WTC11 (cell line): ENCODE measurements around the gene EZR. TPM values are rescaled to one million over a fixed set of nuclear protein-coding genes. Genes with fewer than 3 reads are reported as not detected.

Experiments
- ATAC-seq: fragments of 200-7000 bp; cut with Tn5 transposase; 2 replicates; pipeline ENCODE4 v1.10.0; 2021; ENCODE audit warnings: mild to moderate bottlenecking, moderate library complexity
- CTCF ChIA-PET: fragments of 300-600 bp; sonication (Branson Sonifier 250); formaldehyde crosslinking; loops from one replicate; lab custom pipeline; 2021; ENCODE audit warnings: antibody characterized with exemption; lab: Charles Lee
- POLR2A ChIA-PET: fragments of 350-600 bp; sonication (Branson Sonifier 250); formaldehyde crosslinking; loops from one replicate; lab custom pipeline; 2021; ENCODE audit warnings: antibody characterized with exemption; lab: Charles Lee
- DNase-seq: peaks from one replicate; pipeline ENCODE4 v3.0.0; 2021; ENCODE audit warnings: low spot score
- H3K27ac Mint-ChIP-seq: 2 replicates; pipeline ENCODE4 v1.8.0; 2021; ENCODE audit warnings: mixed read lengths
- H3K27me3 Mint-ChIP-seq: 2 replicates; pipeline ENCODE4 v1.8.0; 2021; ENCODE audit warnings: low read depth, mild to moderate bottlenecking, moderate library complexity, mixed read lengths
- H3K36me3 Mint-ChIP-seq: 2 replicates; pipeline ENCODE4 v1.8.0; 2021; ENCODE audit warnings: mixed read lengths
- H3K4me1 Mint-ChIP-seq: 2 replicates; pipeline ENCODE4 v1.8.0; 2022; ENCODE audit warnings: mixed read lengths
- H3K4me3 Mint-ChIP-seq: 2 replicates; pipeline ENCODE4 v1.8.0; 2021; ENCODE audit warnings: mild to moderate bottlenecking, moderate library complexity, mixed read lengths
- H3K9me3 Mint-ChIP-seq: 2 replicates; pipeline ENCODE4 v1.8.0; 2021; ENCODE audit warnings: mixed read lengths
- CBFB ChIP-seq: sonication (generic); formaldehyde crosslinking; IDR thresholded peaks from 2 replicates; pipeline ENCODE4 v1.8.1; 2022; ENCODE audit warnings: mild to moderate bottlenecking, low read depth, missing genetic modification reagents
- ETV6 ChIP-seq: sonication (generic); formaldehyde crosslinking; IDR thresholded peaks from 2 replicates; pipeline ENCODE4 v1.8.1; 2022; ENCODE audit warnings: mild to moderate bottlenecking, missing genetic modification reagents
- FOXJ3 ChIP-seq: sonication (generic); formaldehyde crosslinking; IDR thresholded peaks from 2 replicates; pipeline ENCODE4 v1.9.0; 2021; ENCODE audit warnings: missing genetic modification reagents, mild to moderate bottlenecking, borderline replicate concordance
- FOXK1 ChIP-seq: sonication (generic); formaldehyde crosslinking; IDR thresholded peaks from 2 replicates; pipeline ENCODE4 v1.8.0; 2022; ENCODE audit warnings: mild to moderate bottlenecking, moderate library complexity, missing genetic modification reagents
- MYBL2 ChIP-seq: sonication (generic); formaldehyde crosslinking; IDR thresholded peaks from 2 replicates; pipeline ENCODE4 v1.8.1; 2023; ENCODE audit warnings: mild to moderate bottlenecking, moderate library complexity, missing genetic modification reagents
- NFATC4 ChIP-seq: fragments of 250-450 bp; sonication (Bioruptor Pico); IDR thresholded peaks from 2 replicates; pipeline ENCODE4 v1.9.0; 2021; ENCODE audit warnings: mild to moderate bottlenecking
- NR3C1 ChIP-seq: sonication (generic); formaldehyde crosslinking; conservative IDR thresholded peaks from 2 replicates; pipeline ENCODE4 v1.8.1; 2023; ENCODE audit warnings: low read depth, mild to moderate bottlenecking, missing genetic modification reagents
- TEAD4 ChIP-seq: sonication (generic); formaldehyde crosslinking; IDR thresholded peaks from 2 replicates; pipeline ENCODE4 v1.8.0; 2022; ENCODE audit warnings: mild to moderate bottlenecking, missing genetic modification reagents
- ZNF232 ChIP-seq: sonication (generic); formaldehyde crosslinking; IDR thresholded peaks from 2 replicates; pipeline ENCODE4 v1.8.0; 2022; ENCODE audit warnings: mild to moderate bottlenecking, missing genetic modification reagents
- ZNF423 ChIP-seq: fragments of 250-450 bp; sonication (Bioruptor Pico); IDR thresholded peaks from 2 replicates; pipeline ENCODE4 v2.1.2; 2022; ENCODE audit warnings: mild to moderate bottlenecking, moderate library complexity
- total RNA-seq: library from RNA; stranded (reverse); gene quantifications from 3 replicates; pipeline ENCODE4 v1.2.3, GENCODE V29; 2021
- TF ChIP-seq, protein P1 (sequence below): sonication (generic); formaldehyde crosslinking; IDR thresholded peaks from 2 replicates; pipeline ENCODE4 v1.8.1; 2022; ENCODE audit warnings: mild to moderate bottlenecking, missing genetic modification reagents, moderate library complexity, borderline replicate concordance
- TF ChIP-seq, protein P2 (sequence below): sonication (generic); formaldehyde crosslinking; IDR thresholded peaks from 2 replicates; pipeline ENCODE4 v1.8.1; 2023; ENCODE audit warnings: mild to moderate bottlenecking, moderate library complexity, missing genetic modification reagents
- TF ChIP-seq, protein P3 (sequence below): fragments of 250-450 bp; sonication (Bioruptor Pico); IDR thresholded peaks from 2 replicates; pipeline ENCODE4 v2.1.2; 2022; ENCODE audit warnings: mild to moderate bottlenecking, moderate library complexity
- TF ChIP-seq, protein P4 (sequence below): fragments of 250-450 bp; sonication (Bioruptor Pico); IDR thresholded peaks from 2 replicates; pipeline ENCODE4 v1.9.0; 2021; ENCODE audit warnings: mild to moderate bottlenecking
- TF ChIP-seq, protein P5 (sequence below): fragments of 200-600 bp; IDR thresholded peaks from 2 replicates; pipeline ENCODE4 v1.8.0; 2022; ENCODE audit warnings: antibody characterized with exemption

The EZR gene
- total RNA-seq, 1 experiment from 2014 or later: 215 TPM

DNA sequence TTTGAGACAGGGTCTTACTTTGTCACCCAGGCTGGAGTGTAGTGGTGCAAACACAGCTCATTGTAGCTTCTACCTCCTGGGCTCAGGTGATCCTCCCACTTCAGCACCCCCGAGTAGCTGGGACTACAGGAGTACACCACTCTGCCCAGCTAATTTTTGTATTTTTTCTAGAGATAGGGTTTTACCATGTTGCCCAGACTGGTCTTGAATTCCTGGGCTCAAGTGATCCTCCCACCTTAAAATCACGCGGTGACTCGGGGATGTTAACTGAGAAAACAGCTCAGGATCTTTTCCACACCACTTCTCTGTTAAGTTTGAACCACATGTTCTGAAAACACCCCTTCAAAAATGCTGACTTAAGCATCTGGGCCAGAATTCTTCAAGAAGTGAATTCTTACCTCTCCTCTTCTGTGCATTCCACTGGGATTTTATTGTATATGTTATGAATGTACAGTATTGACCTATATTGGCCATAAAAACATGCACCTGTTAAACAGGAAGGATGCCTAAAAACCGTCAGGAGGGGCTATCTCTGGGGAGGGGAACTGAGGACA is 96.9 kb downstream of the EZR start (continued):
- TF ChIP-seq, protein P1, sequence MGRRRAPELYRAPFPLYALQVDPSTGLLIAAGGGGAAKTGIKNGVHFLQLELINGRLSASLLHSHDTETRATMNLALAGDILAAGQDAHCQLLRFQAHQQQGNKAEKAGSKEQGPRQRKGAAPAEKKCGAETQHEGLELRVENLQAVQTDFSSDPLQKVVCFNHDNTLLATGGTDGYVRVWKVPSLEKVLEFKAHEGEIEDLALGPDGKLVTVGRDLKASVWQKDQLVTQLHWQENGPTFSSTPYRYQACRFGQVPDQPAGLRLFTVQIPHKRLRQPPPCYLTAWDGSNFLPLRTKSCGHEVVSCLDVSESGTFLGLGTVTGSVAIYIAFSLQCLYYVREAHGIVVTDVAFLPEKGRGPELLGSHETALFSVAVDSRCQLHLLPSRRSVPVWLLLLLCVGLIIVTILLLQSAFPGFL (CRISPR knock-in tag): no peak
- TF ChIP-seq FOXJ3 (no peak), ZNF232 (CRISPR knock-in tag) (no peak), TEAD4 (CRISPR knock-in tag) (no peak), MYBL2 (no peak), NR3C1 (CRISPR knock-in tag) (no peak), CBFB (no peak)
- TF ChIP-seq, protein P2, sequence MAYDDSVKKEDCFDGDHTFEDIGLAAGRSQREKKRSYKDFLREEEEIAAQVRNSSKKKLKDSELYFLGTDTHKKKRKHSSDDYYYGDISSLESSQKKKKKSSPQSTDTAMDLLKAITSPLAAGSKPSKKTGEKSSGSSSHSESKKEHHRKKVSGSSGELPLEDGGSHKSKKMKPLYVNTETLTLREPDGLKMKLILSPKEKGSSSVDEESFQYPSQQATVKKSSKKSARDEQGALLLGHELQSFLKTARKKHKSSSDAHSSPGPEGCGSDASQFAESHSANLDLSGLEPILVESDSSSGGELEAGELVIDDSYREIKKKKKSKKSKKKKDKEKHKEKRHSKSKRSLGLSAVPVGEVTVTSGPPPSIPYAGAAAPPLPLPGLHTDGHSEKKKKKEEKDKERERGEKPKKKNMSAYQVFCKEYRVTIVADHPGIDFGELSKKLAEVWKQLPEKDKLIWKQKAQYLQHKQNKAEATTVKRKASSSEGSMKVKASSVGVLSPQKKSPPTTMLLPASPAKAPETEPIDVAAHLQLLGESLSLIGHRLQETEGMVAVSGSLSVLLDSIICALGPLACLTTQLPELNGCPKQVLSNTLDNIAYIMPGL (CRISPR knock-in tag): no peak
- TF ChIP-seq, protein P3, sequence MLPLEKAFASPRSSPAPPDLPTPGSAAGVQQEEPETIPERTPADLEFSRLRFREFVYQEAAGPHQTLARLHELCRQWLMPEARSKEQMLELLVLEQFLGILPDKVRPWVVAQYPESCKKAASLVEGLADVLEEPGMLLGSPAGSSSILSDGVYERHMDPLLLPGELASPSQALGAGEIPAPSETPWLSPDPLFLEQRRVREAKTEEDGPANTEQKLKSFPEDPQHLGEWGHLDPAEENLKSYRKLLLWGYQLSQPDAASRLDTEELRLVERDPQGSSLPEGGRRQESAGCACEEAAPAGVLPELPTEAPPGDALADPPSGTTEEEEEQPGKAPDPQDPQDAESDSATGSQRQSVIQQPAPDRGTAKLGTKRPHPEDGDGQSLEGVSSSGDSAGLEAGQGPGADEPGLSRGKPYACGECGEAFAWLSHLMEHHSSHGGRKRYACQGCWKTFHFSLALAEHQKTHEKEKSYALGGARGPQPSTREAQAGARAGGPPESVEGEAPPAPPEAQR (CRISPR knock-in tag): no peak
- TF ChIP-seq, protein P4, sequence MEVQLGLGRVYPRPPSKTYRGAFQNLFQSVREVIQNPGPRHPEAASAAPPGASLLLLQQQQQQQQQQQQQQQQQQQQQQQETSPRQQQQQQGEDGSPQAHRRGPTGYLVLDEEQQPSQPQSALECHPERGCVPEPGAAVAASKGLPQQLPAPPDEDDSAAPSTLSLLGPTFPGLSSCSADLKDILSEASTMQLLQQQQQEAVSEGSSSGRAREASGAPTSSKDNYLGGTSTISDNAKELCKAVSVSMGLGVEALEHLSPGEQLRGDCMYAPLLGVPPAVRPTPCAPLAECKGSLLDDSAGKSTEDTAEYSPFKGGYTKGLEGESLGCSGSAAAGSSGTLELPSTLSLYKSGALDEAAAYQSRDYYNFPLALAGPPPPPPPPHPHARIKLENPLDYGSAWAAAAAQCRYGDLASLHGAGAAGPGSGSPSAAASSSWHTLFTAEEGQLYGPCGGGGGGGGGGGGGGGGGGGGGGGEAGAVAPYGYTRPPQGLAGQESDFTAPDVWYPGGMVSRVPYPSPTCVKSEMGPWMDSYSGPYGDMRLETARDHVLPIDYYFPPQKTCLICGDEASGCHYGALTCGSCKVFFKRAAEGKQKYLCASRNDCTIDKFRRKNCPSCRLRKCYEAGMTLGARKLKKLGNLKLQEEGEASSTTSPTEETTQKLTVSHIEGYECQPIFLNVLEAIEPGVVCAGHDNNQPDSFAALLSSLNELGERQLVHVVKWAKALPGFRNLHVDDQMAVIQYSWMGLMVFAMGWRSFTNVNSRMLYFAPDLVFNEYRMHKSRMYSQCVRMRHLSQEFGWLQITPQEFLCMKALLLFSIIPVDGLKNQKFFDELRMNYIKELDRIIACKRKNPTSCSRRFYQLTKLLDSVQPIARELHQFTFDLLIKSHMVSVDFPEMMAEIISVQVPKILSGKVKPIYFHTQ (CRISPR knock-in tag): no peak
- TF ChIP-seq, protein P5, sequence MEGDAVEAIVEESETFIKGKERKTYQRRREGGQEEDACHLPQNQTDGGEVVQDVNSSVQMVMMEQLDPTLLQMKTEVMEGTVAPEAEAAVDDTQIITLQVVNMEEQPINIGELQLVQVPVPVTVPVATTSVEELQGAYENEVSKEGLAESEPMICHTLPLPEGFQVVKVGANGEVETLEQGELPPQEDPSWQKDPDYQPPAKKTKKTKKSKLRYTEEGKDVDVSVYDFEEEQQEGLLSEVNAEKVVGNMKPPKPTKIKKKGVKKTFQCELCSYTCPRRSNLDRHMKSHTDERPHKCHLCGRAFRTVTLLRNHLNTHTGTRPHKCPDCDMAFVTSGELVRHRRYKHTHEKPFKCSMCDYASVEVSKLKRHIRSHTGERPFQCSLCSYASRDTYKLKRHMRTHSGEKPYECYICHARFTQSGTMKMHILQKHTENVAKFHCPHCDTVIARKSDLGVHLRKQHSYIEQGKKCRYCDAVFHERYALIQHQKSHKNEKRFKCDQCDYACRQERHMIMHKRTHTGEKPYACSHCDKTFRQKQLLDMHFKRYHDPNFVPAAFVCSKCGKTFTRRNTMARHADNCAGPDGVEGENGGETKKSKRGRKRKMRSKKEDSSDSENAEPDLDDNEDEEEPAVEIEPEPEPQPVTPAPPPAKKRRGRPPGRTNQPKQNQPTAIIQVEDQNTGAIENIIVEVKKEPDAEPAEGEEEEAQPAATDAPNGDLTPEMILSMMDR: no peak

DNA sequence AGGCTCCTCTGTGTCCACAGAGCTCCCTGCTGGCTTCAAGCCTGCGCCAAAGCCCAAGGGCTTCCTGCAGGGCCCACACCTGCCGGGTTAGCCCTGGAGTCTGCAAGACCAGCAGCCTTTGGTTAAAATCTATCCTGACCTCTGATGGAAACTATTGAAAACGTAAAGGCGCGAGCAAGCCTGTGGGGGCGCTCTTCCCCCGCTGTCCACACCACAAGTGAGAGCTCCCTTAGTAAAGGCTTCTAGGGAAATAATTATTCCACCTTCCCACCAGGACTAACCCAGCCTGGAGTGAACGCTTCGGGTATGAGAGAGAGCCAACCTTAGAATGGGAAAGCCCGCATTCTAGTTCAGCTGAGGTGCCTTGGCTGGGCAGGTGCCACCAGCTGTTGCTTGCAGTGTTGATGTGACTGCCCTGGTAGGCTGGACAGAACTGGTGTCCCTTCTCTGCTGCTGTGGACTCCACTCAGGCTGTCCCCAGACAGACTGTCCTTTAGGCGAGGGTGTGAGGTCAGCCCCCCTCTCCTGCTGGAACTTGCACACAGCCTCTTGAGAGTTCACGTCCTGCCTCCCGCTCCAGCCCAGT is 100.6 kb downstream of the EZR start:
- TF ChIP-seq, protein P5: peak; percentile 93
- TF ChIP-seq FOXK1 (CRISPR knock-in tag) (no peak), NFATC4 (CRISPR knock-in tag) (no peak), ZNF423 (0 out of 2 replicates have a peak, but pooled peaks have one; percentile 8), ETV6 (CRISPR knock-in tag) (0 out of 2 replicates have a peak, but pooled peaks have one; percentile 19)
- TF ChIP-seq, all 79 proteins: peak for 3
- Mint-ChIP-seq H3K36me3 (no peaks in the 10 kb centered on the region), H3K27me3 (no peaks in the 10 kb centered on the region), H3K9me3 (no peaks in the 10 kb centered on the region), H3K4me3 (no peak overlapping the region), H3K27ac (no peak overlapping the region), H3K4me1 (peaks cover 11% of the 10 kb centered on the region)
- DNase-seq (peak; percentile 76), ATAC-seq (peak; percentile 92)
- CTCF ChIA-PET: interaction anchor here (0.6 to 2.2 kb wide), 61 partner anchors 9 to 504 kb away, joined by 3 to 27 read pairs (median 5); partner anchors contain the start of genes DYNLT1 and RSPH3
- POLR2A ChIA-PET: interaction anchor here (1.0 to 1.2 kb wide), 2 partner anchors 37 to 255 kb away, joined by 3 to 4 read pairs; no protein-coding TSS in a partner anchor
